Measurements from ENCODE around the gene RTF2. TPM values are rescaled to one million over a fixed set of nuclear protein-coding genes. Genes with fewer than 3 reads are reported as not detected.
"Not testable (repeated sequence)": the region's sequence is repeated elsewhere in the genome, so short reads cannot be mapped to it uniquely, and the experiment has no call there.

The RTF2 gene
- total RNA-seq, 1 donor from 2014 or later, result 95.0 TPM

DNA sequence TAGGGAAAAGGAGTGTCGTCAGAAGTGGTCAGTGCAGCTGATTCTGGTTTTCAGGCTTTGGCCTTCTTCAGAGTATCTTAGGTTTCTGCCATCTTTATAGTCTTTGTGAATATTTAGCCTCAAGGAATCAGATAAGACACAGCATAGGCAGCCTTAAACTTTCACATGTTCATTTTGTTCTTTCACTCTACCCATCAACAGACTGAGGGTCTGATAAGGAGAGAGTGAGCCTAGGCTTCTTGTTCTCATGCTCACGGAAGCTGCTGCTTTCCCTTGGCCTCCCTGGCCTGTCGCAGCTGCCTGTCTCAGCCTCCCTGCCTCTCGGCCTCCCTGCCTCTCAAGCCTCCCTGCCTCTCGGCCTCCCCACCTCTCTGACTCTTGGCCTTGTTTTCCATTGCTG lies 20.1 kb downstream of the RTF2 start:
- no peak for DNase-seq (ENCODE audit: low read depth)

- no peak for DNase-seq (ENCODE audit: low read depth)
Measured at GRCh38 chr20:56501116-56501515, 32.7 kb downstream of the RTF2 start.

DNA sequence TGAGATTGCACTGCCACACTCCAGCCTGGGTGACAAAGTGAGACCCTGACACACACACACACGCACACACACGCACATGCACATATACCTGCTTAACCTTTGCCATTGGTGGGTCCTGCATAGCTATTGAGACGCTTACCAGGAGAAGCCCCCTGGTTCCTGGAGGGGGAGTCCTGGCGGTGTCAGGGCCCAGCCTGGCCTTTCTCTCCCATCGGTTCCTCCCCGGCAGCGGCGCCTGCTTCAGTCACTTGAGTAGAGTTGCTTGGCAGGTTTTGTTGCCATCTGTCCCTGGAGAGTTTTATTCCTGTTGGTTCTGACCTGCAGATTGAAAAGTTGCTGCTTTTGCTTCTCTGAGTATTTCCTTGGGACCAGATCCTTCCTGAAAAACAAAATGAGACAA lies 35.5 kb downstream of the RTF2 start:
- no peak for DNase-seq (ENCODE audit: low read depth)

GRCh38 chr20:56504373-56505005 lies 36.1 kb downstream of the RTF2 start:
- no peak for DNase-seq (ENCODE audit: low read depth)

- DNase-seq (ENCODE audit: low read depth), result no peak
Measured at GRCh38 chr20:56506103-56506502, 37.7 kb downstream of the RTF2 start.

DNA sequence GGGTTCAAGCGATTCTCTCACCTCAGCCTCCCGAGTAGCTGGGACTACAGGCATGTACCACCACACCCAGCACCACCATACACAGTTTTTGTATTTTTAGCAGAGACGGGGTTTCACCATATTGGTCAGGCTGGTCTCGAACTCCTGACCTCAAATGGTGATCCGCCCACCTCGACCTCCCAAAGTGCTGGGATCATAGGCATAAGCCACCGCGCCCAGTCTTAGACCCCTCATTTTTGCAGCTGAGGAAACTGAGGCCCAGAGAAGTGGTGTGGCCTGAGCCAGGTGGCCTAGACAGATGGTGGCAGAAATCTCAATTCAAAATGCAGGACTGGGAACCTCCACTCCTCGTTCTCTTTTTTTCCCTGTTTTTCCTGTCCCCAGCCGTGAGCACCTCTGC lies 43.5 kb downstream of the RTF2 start:
- no peak for DNase-seq (ENCODE audit: low read depth)

- no peak for DNase-seq (ENCODE audit: low read depth)
Measured at GRCh38 chr20:56513161-56514150, 45.0 kb downstream of the RTF2 start.

- DNase-seq (ENCODE audit: low read depth), result no peak
Measured at GRCh38 chr20:56516631-56517030, 48.2 kb downstream of the RTF2 start.

DNA sequence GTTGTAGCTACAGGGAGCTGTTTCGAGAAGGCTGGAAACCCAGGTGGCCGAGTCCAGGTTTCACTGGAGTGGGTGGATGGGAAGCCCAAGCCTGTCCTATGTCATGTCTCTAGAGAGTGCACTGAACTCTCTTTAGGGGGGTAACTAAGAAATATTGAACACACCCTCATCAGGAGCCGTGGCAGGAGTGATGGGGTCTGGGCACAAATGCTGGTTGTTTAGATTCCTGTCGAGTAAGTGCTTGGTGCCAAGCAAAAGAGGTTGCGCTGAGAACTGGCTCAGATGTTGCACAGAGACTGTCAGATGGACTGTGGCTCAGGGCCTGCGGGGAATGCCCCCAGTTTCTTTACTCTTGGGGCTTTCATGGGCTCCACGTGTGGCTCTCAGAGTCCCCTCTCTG lies 48.8 kb downstream of the RTF2 start:
- DNase-seq (ENCODE audit: low read depth), result no peak

DNA sequence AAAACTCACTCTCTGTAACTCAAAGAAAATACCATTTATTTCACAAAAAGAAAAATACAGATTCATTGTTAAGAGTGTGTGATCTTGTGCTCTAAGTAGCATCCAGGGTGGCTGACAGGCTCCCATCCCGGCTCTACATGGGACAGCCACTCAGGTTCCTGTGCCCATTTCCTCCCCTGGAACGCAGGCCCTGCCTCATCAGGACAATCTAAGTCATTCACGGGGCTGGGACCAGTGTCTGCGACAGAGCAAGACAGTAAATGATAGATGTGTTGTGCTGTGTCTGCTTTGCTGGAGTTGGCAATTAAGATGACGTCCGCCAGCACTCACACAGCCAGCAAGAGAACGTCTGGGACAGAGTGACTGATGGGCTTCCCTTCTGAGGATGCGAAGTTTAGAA lies 49.2 kb downstream of the RTF2 start:
- DNase-seq (ENCODE audit: low read depth), result no peak

GRCh38 chr20:56518126-56518525 lies 49.7 kb downstream of the RTF2 start:
- DNase-seq (ENCODE audit: low read depth), result no peak

DNA sequence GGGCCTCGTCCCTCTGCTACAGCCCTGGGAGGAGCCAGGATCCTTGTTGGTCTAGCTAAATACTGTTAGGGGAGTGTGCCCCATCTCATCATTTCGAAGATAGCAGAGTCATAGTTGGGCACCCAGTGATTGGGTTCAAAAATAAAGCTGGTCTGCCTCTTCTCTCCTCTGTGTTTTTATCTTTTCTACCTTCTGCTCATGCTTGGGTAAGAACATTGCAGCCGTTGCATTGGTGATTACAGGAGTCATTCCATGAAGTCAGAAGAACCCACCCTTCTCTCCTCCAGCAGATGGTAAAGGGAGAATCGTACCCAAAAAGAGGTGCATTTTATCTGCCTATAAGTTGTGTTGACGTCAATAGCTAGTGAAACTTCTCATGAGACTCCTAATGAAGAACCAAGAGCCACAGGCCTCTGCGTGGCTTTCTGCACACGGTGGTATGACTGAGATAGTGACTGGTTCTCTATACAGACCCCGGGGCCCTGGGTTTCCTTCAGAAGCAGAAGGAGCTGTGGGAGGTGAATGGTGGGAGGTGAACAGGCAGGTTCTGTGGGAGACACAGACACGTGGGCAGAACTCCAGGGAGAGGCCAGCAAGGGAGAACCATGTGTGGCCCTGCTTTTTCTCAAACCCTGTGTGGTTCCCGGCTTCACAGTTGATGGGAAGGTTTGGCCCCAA lies 50.4 kb downstream of the RTF2 start:
- DNase-seq (ENCODE audit: low read depth), result no peak

DNA sequence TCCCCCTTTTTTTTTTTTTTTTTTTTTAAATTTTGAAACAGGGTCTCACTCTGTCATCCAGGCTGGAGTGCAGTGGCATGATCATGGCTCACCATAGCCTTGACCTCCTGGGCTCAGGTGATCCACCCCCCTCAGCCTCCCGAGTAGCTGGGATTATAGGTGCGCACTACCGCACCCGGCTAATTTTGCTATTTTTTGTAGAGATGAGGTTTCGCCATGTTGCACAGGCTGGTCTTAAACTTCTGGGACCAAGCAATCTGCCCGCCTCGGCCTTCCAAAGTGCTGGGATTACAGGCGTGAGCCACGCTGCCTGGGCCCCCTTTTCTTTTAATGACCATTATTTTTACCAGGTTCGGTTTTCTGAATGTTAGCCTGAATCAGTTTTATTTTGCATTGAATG lies 51.1 kb downstream of the RTF2 start:
- no peak for DNase-seq (ENCODE audit: low read depth)

- no peak for DNase-seq (ENCODE audit: low read depth)
Measured at GRCh38 chr20:56520180-56520579, 51.8 kb downstream of the RTF2 start.

DNA sequence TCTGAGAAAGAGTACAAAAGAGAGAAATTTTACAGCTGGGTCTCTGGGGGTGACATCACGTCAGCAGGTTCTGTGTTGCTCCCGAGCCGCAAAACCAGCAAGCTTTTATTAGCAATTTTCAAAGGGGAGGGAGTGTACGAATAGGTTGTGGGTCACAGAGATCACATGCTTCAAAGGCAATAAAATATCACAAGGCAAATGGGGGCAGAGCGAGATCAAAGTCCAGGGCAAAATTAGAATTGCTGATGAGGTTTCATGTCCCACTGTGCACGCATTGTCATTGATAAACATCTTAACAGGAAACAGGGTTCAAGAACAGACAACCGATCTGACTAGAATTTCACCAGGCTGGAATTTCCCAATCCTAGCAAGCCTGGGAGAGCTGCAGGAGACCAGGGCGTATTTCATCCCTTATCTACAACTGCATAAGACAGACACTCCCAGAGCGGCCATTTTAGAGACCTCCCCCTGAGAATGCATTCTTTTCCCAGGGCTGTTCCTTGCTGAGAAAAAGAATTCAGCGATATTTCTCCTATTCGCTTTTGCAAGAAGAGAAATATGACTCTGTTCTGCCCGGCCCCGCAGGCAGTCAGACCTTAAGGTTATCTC lies 52.4 kb downstream of the RTF2 start:
- DNase-seq (ENCODE audit: low read depth), result not testable (repeated sequence)

- DNase-seq (ENCODE audit: low read depth), result no peak
Measured at GRCh38 chr20:56522311-56522710, 53.9 kb downstream of the RTF2 start.

DNA sequence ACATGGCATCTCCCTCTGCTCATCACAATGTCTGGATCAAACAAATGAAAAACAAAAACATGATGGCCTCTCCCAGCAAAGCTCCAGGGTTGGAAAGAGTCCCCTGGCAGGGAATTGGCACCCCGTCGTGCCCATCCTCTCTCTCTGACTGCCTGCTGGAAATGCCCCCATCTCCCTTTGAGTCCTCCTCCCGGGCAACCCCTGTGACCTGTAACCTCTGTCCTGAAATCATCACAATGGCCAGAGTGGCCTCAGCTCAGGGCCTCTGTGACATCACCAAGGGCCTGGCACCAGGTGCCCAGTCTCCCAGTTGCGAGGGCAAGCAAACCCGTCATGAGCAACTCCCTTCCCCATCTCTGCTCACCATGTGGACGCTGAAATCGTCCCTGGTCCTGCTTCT lies 56.0 kb downstream of the RTF2 start, which contains the start of gene FAM209A:
Gene FAM209A (plus strand): TSS at position 301 of the 400 bp plus-strand sequence. CDS start 65 bp downstream, at position 366.
- DNase-seq (ENCODE audit: low read depth), result not testable (repeated sequence)

DNA sequence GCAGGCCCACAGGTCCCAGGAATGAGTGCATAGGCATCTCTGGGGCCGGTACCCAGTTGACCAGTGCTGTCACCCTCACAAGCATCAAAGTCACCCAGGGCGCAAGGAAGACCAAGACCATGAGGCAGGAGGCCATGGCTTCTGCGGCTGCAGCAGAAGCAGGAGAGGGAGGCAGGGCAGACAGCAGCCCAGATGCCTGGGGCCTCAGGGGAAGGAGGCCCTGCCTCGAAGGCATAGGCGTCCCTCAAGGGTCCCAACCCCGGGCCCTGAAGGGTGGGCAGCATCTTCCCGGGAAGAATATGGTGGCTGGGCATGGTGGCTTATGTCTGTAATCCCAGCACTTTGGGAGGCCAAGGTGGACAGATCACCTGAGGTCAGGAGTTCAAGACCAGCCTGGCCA lies 59.1 kb downstream of the RTF2 start:
- DNase-seq (ENCODE audit: low read depth), result no peak

- not testable (repeated sequence) for DNase-seq (ENCODE audit: low read depth)
Measured at GRCh38 chr20:56532946-56533345, 64.5 kb downstream of the RTF2 start, which contains the start of gene FAM209B. TSS of gene FAM209B (plus strand) at chr20:56533246. CDS start at chr20:56533342, 96 bp downstream.

GRCh38 chr20:56537997-56538396 lies 69.6 kb downstream of the RTF2 start:
- no peak for DNase-seq (ENCODE audit: low read depth)

DNA sequence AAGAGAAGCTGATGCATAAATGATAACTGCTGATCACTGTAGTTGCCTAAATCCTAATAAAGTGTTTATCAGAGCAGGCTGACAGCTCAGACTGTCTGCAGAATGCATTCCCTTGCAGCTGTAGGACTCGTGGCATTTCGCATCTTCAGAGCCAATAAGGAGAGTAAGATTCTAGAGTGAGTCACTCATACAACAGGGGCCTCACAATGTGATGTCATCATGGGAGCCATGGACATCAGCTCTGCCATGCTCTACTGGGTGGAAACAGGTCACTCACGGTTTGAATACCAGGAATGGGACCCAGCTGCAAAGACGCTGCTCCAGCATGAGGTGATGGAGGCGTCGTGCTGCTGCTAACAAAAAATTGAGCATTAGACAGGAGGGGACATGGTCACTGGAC lies 72.0 kb downstream of the RTF2 start:
- no peak for DNase-seq (ENCODE audit: low read depth)

DNA sequence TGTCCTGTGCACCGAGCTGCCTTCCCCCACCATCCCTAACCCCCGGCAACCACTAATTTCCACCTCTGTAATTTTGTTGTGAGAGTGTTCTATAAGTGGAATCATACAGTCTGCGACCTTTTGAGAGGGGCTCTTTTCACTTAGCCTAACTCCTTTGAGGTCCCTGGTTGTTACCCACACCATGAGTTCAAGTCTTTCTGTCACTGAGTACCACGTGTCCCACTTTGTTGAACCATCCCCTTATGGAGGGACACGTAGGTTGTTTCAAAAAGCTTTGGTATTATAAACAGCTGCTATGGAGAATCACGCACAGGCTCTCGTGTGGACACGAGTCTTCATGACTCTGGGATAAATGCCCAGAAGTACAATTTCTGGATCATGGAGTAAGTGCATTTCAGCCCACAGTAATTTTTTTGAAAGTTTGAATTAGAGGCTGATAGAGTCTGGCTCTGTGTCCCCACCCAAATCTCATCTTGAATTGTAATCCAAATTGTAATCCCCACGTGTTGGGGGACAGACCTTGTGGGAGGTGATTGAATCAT lies 74.1 kb downstream of the RTF2 start:
- no peak for DNase-seq (ENCODE audit: low read depth)
